HEK293 (cell line): ENCODE results near the gene TXNIP.

Experiments
- FEZF1 ChIP-seq: fragments of 450-650 bp; formaldehyde crosslinking; IDR thresholded peaks from 2 replicates; pipeline ENCODE4 v1.5.1; 2016; ENCODE audit warnings: missing biosample characterization, missing genetic modification characterization
- IKZF3 ChIP-seq: fragments of 450-650 bp; IDR thresholded peaks from 2 replicates; pipeline ENCODE4 v1.5.0; 2018; ENCODE audit warnings: missing biosample characterization, mild to moderate bottlenecking, missing genetic modification characterization, moderate library complexity
- KLF8 ChIP-seq: fragments of 450-650 bp; formaldehyde crosslinking; IDR thresholded peaks from 2 replicates; pipeline ENCODE4 v1.5.1; 2016; ENCODE audit warnings: missing biosample characterization, missing genetic modification characterization
- ZFHX2 ChIP-seq: fragments of 450-650 bp; formaldehyde crosslinking; conservative IDR thresholded peaks from 2 replicates; pipeline ENCODE4 v1.5.1; 2016; ENCODE audit warnings: missing biosample characterization, missing genetic modification characterization
- ZNF202 ChIP-seq: fragments of 450-650 bp; formaldehyde crosslinking; IDR thresholded peaks from 2 replicates; pipeline ENCODE4 v1.5.1; 2016; ENCODE audit warnings: missing biosample characterization, missing genetic modification characterization, borderline replicate concordance
- ZNF274 ChIP-seq, 2 experiments: fragments of 200-500 bp in 1 of 2; fragments of 450-650 bp in 1 of 2; sonication (Bioruptor generic) in 1 of 2; formaldehyde crosslinking in 1 of 2; IDR thresholded peaks; 2 replicates each; pipeline versions ENCODE4 v1.5.1 to v1.6.1; 2014 to 2016; ENCODE audit warnings: borderline replicate concordance in 1 of 2, inconsistent platforms in 1 of 2, low read length in 1 of 2, missing biosample characterization in 1 of 2, missing genetic modification characterization in 1 of 2
- ZNF596 ChIP-seq: fragments of 450-650 bp; IDR thresholded peaks from 2 replicates; pipeline ENCODE4 v1.5.0; 2018; ENCODE audit warnings: missing biosample characterization, mild to moderate bottlenecking, missing genetic modification characterization, moderate library complexity
- ZNF747 ChIP-seq: fragments of 450-650 bp; formaldehyde crosslinking; IDR thresholded peaks from 2 replicates; pipeline ENCODE4 v1.5.1; 2016; ENCODE audit warnings: missing biosample characterization, missing genetic modification characterization
- TF ChIP-seq, protein P1 (sequence below): fragments of 450-650 bp; formaldehyde crosslinking; IDR thresholded peaks from 2 replicates; pipeline ENCODE4 v1.5.1; 2016; ENCODE audit warnings: missing biosample characterization, missing genetic modification characterization
- TF ChIP-seq, protein P2 (sequence below): fragments of 450-650 bp; formaldehyde crosslinking; IDR thresholded peaks from 2 replicates; pipeline ENCODE4 v1.5.1; 2016; ENCODE audit warnings: missing biosample characterization, missing genetic modification characterization, low read depth
- TF ChIP-seq, protein P3 (sequence below): fragments of 450-650 bp; formaldehyde crosslinking; IDR thresholded peaks from 2 replicates; pipeline ENCODE4 v1.5.1; 2016; ENCODE audit warnings: missing biosample characterization, missing genetic modification characterization
- TF ChIP-seq, protein P4 (sequence below): fragments of 450-650 bp; formaldehyde crosslinking; IDR thresholded peaks from 2 replicates; pipeline ENCODE4 v1.5.1; 2016; ENCODE audit warnings: missing biosample characterization, missing genetic modification characterization
- TF ChIP-seq, protein P5 (sequence below): fragments of 450-650 bp; formaldehyde crosslinking; IDR thresholded peaks from 2 replicates; pipeline ENCODE4; 2016; ENCODE audit warnings: missing biosample characterization, missing genetic modification characterization

DNA sequence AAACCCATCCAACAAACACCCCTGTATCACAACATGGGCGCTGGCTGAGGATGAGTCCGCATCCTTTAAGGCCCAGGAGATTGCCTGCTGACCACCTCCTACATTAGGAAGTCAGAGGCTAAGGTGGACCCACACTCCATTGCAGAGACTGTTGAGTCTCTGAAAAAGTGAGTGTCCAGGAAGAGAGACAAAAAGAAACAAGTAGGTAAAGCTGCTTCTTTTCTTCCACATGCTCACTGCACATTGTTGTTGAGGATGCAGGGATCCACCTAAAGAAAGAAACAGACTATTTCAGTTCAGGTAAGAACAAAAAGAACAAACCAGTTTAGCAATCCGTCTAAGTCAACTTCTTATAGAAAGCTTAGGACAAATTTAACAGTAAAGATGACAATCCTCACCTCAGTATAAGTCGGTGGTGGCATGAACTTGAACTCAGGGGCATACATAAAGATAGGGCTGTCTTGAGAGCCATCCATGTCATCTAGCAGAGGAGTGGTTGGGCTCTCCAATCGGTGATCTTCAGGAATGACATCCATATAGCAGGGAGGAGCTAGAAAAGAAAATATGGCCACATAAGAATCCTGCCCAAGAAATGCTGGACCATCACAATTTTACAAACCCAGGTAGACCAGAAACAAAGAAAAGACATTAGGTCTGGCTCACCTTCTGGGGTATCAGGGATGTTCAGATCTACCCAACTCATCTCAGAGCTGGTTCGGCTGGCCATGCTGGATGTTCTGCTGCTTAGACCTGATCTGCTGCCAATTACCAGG is 2.6 kb downstream of the TXNIP start:
- TF ChIP-seq ZNF747 (tag by site-specific recombination) = no peak
- TF ChIP-seq, protein P1, sequence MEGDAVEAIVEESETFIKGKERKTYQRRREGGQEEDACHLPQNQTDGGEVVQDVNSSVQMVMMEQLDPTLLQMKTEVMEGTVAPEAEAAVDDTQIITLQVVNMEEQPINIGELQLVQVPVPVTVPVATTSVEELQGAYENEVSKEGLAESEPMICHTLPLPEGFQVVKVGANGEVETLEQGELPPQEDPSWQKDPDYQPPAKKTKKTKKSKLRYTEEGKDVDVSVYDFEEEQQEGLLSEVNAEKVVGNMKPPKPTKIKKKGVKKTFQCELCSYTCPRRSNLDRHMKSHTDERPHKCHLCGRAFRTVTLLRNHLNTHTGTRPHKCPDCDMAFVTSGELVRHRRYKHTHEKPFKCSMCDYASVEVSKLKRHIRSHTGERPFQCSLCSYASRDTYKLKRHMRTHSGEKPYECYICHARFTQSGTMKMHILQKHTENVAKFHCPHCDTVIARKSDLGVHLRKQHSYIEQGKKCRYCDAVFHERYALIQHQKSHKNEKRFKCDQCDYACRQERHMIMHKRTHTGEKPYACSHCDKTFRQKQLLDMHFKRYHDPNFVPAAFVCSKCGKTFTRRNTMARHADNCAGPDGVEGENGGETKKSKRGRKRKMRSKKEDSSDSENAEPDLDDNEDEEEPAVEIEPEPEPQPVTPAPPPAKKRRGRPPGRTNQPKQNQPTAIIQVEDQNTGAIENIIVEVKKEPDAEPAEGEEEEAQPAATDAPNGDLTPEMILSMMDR (tag by site-specific recombination) = no peak
- TF ChIP-seq ZFHX2 = no peak
- TF ChIP-seq, protein P2, sequence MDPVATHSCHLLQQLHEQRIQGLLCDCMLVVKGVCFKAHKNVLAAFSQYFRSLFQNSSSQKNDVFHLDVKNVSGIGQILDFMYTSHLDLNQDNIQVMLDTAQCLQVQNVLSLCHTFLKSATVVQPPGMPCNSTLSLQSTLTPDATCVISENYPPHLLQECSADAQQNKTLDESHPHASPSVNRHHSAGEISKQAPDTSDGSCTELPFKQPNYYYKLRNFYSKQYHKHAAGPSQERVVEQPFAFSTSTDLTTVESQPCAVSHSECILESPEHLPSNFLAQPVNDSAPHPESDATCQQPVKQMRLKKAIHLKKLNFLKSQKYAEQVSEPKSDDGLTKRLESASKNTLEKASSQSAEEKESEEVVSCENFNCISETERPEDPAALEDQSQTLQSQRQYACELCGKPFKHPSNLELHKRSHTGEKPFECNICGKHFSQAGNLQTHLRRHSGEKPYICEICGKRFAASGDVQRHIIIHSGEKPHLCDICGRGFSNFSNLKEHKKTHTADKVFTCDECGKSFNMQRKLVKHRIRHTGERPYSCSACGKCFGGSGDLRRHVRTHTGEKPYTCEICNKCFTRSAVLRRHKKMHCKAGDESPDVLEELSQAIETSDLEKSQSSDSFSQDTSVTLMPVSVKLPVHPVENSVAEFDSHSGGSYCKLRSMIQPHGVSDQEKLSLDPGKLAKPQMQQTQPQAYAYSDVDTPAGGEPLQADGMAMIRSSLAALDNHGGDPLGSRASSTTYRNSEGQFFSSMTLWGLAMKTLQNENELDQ = no peak
- no peak for TF ChIP-seq FEZF1 (tag by site-specific recombination)
- TF ChIP-seq ZNF274 (IDR thresholded peaks at IDR 0.05; ENCODE audit: low read length) = no peak
- TF ChIP-seq ZNF274 (tag by site-specific recombination; IDR thresholded peaks at IDR 0.05; ENCODE audit: borderline replicate concordance) = no peak
- TF ChIP-seq, protein P3, sequence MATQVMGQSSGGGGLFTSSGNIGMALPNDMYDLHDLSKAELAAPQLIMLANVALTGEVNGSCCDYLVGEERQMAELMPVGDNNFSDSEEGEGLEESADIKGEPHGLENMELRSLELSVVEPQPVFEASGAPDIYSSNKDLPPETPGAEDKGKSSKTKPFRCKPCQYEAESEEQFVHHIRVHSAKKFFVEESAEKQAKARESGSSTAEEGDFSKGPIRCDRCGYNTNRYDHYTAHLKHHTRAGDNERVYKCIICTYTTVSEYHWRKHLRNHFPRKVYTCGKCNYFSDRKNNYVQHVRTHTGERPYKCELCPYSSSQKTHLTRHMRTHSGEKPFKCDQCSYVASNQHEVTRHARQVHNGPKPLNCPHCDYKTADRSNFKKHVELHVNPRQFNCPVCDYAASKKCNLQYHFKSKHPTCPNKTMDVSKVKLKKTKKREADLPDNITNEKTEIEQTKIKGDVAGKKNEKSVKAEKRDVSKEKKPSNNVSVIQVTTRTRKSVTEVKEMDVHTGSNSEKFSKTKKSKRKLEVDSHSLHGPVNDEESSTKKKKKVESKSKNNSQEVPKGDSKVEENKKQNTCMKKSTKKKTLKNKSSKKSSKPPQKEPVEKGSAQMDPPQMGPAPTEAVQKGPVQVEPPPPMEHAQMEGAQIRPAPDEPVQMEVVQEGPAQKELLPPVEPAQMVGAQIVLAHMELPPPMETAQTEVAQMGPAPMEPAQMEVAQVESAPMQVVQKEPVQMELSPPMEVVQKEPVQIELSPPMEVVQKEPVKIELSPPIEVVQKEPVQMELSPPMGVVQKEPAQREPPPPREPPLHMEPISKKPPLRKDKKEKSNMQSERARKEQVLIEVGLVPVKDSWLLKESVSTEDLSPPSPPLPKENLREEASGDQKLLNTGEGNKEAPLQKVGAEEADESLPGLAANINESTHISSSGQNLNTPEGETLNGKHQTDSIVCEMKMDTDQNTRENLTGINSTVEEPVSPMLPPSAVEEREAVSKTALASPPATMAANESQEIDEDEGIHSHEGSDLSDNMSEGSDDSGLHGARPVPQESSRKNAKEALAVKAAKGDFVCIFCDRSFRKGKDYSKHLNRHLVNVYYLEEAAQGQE (tag by site-specific recombination) = no peak
- no peak for TF ChIP-seq ZNF202 (tag by site-specific recombination)
- TF ChIP-seq KLF8 (tag by site-specific recombination) = no peak
- TF ChIP-seq, protein P4, sequence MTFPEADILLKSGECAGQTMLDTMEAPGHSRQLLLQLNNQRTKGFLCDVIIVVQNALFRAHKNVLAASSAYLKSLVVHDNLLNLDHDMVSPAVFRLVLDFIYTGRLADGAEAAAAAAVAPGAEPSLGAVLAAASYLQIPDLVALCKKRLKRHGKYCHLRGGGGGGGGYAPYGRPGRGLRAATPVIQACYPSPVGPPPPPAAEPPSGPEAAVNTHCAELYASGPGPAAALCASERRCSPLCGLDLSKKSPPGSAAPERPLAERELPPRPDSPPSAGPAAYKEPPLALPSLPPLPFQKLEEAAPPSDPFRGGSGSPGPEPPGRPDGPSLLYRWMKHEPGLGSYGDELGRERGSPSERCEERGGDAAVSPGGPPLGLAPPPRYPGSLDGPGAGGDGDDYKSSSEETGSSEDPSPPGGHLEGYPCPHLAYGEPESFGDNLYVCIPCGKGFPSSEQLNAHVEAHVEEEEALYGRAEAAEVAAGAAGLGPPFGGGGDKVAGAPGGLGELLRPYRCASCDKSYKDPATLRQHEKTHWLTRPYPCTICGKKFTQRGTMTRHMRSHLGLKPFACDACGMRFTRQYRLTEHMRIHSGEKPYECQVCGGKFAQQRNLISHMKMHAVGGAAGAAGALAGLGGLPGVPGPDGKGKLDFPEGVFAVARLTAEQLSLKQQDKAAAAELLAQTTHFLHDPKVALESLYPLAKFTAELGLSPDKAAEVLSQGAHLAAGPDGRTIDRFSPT (tag by site-specific recombination) = no peak
- TF ChIP-seq, protein P5, sequence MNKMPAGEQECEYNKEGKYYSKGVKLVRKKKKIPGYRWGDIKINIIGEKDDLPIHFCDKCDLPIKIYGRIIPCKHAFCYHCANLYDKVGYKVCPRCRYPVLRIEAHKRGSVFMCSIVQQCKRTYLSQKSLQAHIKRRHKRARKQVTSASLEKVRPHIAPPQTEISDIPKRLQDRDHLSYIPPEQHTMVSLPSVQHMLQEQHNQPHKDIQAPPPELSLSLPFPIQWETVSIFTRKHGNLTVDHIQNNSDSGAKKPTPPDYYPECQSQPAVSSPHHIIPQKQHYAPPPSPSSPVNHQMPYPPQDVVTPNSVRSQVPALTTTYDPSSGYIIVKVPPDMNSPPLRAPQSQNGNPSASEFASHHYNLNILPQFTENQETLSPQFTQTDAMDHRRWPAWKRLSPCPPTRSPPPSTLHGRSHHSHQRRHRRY (tag by site-specific recombination) = no peak
- TF ChIP-seq ZNF596 (tag by site-specific recombination) = no peak
- no peak for TF ChIP-seq IKZF3 (tag by site-specific recombination)
